HG03064 (cell line): ENCODE measurements around the gene P3H2.
"Not testable (repeated sequence)": the region's sequence is repeated elsewhere in the genome, so short reads cannot be mapped to it uniquely, and the experiment has no call there.

Experiments used
- ATAC-seq: cut with Tn5 transposase; IDR thresholded peaks from one replicate; pipeline ENCODE4 v1.9.1; 2021; ENCODE audit warnings: low read depth; ENCODE audit not compliant: unreplicated experiment

P3H2 gene

GRCh38 chr3:190089711-190090110 lies 31.0 kb downstream of the P3H2 start:
- no peak for ATAC-seq

DNA sequence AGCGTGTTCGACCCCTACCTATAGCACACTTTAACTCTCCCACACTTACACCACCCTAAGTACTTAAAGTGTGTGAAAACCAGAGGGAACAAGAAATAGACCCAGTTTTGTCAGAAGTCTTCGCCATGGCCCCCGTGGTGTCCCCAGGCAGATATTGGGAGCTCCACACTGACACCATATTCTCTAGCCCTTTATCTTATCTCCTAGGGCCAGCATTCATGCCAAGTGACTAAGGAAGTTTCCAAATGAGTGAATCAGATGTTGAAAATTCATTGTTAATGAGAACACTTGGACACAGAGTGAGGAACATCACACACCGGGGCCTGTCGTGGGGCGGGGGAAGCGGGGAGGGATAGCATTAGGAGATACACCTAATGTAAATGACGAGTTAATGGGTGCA lies 31.8 kb downstream of the P3H2 start:
- no peak for ATAC-seq

- no peak for ATAC-seq
Measured at GRCh38 chr3:190086191-190086590, 34.5 kb downstream of the P3H2 start.

DNA sequence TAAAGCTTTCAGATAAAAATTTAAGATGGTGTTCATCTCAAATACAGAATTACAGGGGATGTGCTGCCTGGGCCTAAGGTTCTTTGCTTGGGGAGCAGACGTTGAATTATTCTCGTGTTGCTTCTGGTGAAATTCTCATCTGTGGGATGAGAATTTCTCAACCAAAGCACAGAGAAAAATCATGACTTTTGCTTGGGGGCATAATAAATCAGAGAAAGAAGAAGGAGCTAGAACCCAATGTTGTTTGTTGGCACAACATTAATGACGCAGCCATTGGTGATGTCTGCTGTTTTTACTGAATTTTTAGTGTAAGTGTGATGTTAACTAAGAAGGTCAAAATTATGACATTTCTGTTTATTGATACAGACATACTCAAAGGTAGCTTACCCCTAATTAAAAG lies 35.7 kb downstream of the P3H2 start:
- no peak for ATAC-seq

GRCh38 chr3:190083635-190084034 lies 37.1 kb downstream of the P3H2 start:
- no peak for ATAC-seq

- no peak for ATAC-seq
Measured at GRCh38 chr3:190081389-190081788, 39.3 kb downstream of the P3H2 start.

- ATAC-seq, result not testable (repeated sequence)
Measured at GRCh38 chr3:190079173-190079572, 41.5 kb downstream of the P3H2 start.

GRCh38 chr3:190077395-190078045 lies 43.2 kb downstream of the P3H2 start:
- no peak for ATAC-seq

GRCh38 chr3:190076601-190077394 lies 43.9 kb downstream of the P3H2 start:
- ATAC-seq, result no peak

DNA sequence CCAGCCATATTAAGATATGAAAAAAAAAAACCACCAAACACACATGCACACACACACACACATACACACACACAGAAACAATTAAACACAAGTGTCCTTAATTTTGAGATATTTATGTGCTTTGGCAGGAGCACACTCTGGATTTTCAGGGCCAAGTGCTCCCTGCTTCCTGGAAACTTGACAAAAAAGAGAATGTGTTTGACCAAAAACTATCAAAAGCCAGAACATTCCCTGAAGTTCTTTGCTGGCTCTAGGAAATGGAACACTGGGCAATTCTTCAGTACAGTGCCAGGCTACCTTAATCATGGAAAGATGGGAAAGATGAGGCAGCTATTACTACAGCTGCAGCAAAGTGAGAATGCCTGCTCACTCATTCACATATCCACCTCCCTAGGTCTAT lies 44.6 kb downstream of the P3H2 start:
- no peak for ATAC-seq

DNA sequence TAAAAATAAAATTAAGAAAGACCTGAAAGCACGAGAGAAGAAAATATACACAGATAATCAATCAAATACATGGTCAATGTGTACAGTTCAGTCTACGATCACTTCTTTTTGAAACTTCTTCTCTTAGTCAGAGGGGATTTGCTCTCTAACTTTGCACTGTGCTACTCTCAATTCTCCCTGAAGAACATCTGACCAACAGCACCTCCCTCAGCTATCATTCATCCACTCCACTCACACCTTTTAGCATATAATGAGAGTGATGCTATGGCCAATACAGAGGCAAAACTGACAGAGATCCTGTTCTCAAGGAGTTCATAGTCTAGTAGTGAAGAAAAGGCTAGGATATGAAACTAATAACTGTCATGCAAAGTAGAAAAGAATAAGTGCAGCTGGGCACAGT lies 45.9 kb downstream of the P3H2 start:
- no peak for ATAC-seq

GRCh38 chr3:190073264-190074008 lies 47.3 kb downstream of the P3H2 start:
- no peak for ATAC-seq

- ATAC-seq, result no peak
Measured at GRCh38 chr3:190072856-190073255, 47.8 kb downstream of the P3H2 start.

DNA sequence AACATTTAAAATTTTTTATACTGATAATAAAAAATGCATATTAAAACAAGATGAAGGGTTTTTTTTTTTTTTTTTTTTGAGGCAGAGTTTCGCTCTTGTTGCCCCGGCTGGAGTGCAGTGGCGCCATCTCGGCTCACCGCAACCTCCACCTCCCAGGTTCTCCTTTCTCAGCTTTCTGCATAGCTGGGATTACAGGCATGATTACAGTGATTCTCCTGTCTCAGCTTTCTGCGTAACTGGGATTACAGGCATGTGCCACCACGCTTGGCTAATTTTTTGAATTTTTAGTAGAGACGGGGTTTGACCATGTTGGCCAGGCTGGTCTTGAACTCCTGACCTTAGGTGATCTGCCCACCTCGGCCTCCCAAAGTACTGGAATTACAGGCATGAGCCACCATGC lies 48.8 kb downstream of the P3H2 start:
- ATAC-seq, result not testable (repeated sequence)

DNA sequence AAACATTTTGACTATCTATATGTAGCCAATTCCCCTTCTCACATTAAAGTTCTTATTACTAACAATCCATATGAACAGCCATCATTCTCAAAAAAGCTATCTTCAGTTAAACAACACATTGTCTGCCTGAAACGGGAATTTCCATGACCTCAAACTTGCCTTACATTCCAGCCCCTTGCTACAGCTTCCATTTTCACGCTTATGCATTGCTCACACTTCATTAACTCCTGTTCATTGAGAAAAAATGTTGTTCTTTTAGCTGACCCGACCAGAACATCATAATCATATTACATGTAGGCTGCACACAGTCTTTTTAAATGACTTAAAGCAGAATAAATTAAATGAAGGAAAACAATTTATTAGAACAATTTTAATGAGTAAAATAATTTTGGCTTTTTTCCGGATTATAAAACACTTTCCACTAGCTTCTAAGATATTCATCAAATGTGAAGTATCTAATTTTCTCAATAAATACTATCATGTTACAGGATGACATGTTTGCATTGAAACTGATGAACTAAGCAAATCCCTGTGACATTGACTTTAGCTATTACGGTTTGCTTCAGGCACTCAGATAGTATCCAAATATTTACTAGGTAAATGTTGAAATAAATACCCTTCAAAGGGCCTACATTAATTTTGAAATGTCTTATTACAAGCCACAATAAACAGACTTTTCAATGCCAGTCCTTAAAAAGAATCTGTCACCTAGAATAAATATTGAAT lies 49.9 kb downstream of the P3H2 start:
- no peak for ATAC-seq

- no peak for ATAC-seq
Measured at GRCh38 chr3:190065204-190065603, 55.5 kb downstream of the P3H2 start.

GRCh38 chr3:190064659-190065058 lies 56.0 kb downstream of the P3H2 start:
- ATAC-seq, result no peak

GRCh38 chr3:190064112-190064511 lies 56.6 kb downstream of the P3H2 start:
- no peak for ATAC-seq

DNA sequence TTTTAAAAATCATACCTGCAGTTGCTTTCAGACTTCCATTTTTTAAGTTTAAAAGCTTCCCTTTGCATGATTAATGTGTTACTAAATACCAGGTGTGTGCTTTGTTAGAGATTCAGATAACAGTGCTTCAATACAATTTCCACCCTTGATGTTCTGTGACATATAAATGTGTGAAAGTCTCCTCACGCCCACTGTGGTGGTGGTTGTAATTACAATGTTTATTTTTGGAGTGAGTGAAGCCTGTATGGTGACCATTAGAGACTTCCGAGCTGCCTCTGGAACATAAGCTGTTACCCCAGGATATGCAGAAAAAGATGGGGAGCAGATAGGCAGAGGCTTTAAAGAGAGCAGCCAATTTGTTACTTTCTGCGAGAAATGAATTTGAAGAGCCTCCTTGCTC lies 57.2 kb downstream of the P3H2 start:
- ATAC-seq, result no peak

DNA sequence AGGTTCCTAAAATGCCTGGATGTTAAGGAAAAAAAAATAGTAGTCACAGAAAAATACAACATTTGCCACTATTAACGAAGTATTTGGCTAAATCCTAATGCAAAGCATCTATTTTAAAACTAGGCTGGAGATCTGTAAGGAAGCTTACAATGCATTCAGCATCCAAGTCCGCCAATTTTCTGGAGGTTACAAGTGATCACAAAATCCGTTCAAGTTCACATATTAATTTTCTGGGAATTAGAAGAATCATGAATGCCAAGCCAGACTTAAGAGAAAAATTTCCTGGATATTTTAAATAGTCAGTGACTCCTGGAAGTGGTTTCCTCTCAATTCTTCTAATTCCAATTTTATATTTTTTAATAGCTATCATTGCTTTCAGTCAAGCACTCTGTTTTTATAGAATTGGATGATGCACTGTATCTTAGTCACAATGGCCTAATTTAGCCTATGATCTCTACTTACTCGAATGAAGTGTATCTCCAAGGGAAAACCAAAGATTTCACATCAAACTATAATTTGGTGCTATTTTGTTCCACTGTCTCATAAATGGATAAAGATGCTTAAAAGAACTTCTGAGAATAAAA lies 60.4 kb downstream of the P3H2 start:
- ATAC-seq, result no peak

DNA sequence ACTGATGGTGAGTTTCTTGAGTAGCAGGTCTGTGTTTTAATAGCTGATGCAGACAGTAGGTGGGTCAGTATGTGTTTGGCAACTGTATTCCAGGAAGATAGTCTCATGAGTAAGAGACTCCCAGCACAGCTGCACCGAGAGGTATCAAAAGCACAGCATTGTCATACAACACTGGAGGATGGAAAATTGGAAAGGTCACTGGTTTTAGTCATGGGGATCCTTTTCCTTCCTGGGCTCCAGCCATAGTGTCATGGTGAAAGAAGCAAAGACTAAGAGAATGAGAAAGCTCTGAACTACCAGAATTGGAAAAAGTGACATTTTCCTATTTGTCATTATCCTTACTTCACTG lies 61.5 kb downstream of the P3H2 start:
- ATAC-seq, result no peak
